HepG2 (cell line): ENCODE data around the gene WNK1. TPM values are rescaled to one million over a fixed set of nuclear protein-coding genes. Genes with fewer than 3 reads are reported as not detected.

ENCODE experiments used
- ATF1 ChIP-seq: IDR thresholded peaks from 2 replicates; pipeline ENCODE4 v1.6.1; 2016; ENCODE audit warnings: mild to moderate bottlenecking, control low read depth
- CERS6 ChIP-seq: sonication (generic); formaldehyde crosslinking; IDR thresholded peaks from 2 replicates; pipeline ENCODE4 v1.5.0; 2020; ENCODE audit warnings: missing genetic modification reagents
- FOXJ3 ChIP-seq: sonication (generic); formaldehyde crosslinking; IDR thresholded peaks from 2 replicates; pipeline ENCODE4 v1.4.0; 2020; ENCODE audit warnings: missing genetic modification reagents, mild to moderate bottlenecking, borderline replicate concordance
- HDAC2 ChIP-seq: sonication (generic); formaldehyde crosslinking; IDR thresholded peaks from 2 replicates; pipeline ENCODE4 v1.4.0; 2020; ENCODE audit warnings: missing genetic modification reagents
- HINFP ChIP-seq: sonication (generic); formaldehyde crosslinking; IDR thresholded peaks from 2 replicates; pipeline ENCODE4 v1.4.0; 2020; ENCODE audit warnings: low read depth, mild to moderate bottlenecking, missing genetic modification reagents
- KDM3A ChIP-seq: IDR thresholded peaks from 2 replicates; pipeline ENCODE4 v1.6.1; 2018; ENCODE audit warnings: low read depth, missing compliant biosample characterization
- KLF13 ChIP-seq: sonication (generic); formaldehyde crosslinking; IDR thresholded peaks from 2 replicates; pipeline ENCODE4 v1.4.0; 2020; ENCODE audit warnings: mild to moderate bottlenecking, missing genetic modification reagents
- MAFG ChIP-seq: sonication (generic); formaldehyde crosslinking; IDR thresholded peaks from 2 replicates; pipeline ENCODE4 v1.5.1; 2020; ENCODE audit warnings: mild to moderate bottlenecking, missing genetic modification reagents
- MAX ChIP-seq: IDR thresholded peaks from 2 replicates; pipeline ENCODE4 v1.6.1; 2012; ENCODE audit warnings: inconsistent platforms
- MIXL1 ChIP-seq: IDR thresholded peaks from 2 replicates; pipeline ENCODE4 v1.6.1; 2016
- POLR2G ChIP-seq: fragments of 200-400 bp; formaldehyde crosslinking; IDR thresholded peaks from 2 replicates; pipeline ENCODE4 v1.6.1; 2018; ENCODE audit warnings: mild to moderate bottlenecking, low read depth, low read length, moderate library complexity
- RBAK ChIP-seq: sonication (generic); formaldehyde crosslinking; IDR thresholded peaks from 2 replicates; pipeline ENCODE4 v1.5.1; 2020; ENCODE audit warnings: mild to moderate bottlenecking, missing genetic modification reagents
- STAG1 ChIP-seq: sonication (generic); formaldehyde crosslinking; IDR thresholded peaks from 2 replicates; pipeline ENCODE4 v1.4.0; 2020; ENCODE audit warnings: missing genetic modification reagents
- TAF15 ChIP-seq: fragments of 200-400 bp; formaldehyde crosslinking; IDR thresholded peaks from one replicate; pipeline ENCODE4 v1.6.1; 2018; ENCODE audit warnings: mild to moderate bottlenecking, low read depth, low read length; ENCODE audit not compliant: poor library complexity, severe bottlenecking
- TP53 ChIP-seq: sonication (generic); formaldehyde crosslinking; conservative IDR thresholded peaks from 2 replicates; pipeline ENCODE4 v1.4.0; 2020; ENCODE audit warnings: missing genetic modification reagents
- XRCC5 ChIP-seq: fragments of 200-400 bp; formaldehyde crosslinking; optimal IDR thresholded peaks from 2 replicates; pipeline ENCODE3; 2017; ENCODE audit warnings: mild to moderate bottlenecking, low read length
- ZBTB49 ChIP-seq: sonication (generic); formaldehyde crosslinking; IDR thresholded peaks from 2 replicates; pipeline ENCODE4 v1.4.0; 2020; ENCODE audit warnings: missing genetic modification reagents, borderline replicate concordance
- ZMAT5 ChIP-seq: sonication (generic); formaldehyde crosslinking; IDR thresholded peaks from 2 replicates; pipeline ENCODE4 v1.5.0; 2020; ENCODE audit warnings: mild to moderate bottlenecking, low read depth, missing genetic modification reagents, borderline replicate concordance
- ZNF331 ChIP-seq: sonication (generic); formaldehyde crosslinking; IDR thresholded peaks from 2 replicates; pipeline ENCODE4 v1.4.0; 2020; ENCODE audit warnings: missing genetic modification reagents
- ZNF7 ChIP-seq: IDR thresholded peaks from 2 replicates; pipeline ENCODE4 v1.6.1; 2016; ENCODE audit warnings: missing biosample characterization, missing genetic modification reagents
- ZNF788 ChIP-seq: sonication (generic); formaldehyde crosslinking; IDR thresholded peaks from 2 replicates; pipeline ENCODE4 v1.5.0; 2020; ENCODE audit warnings: mild to moderate bottlenecking, missing genetic modification reagents, borderline replicate concordance
- ZNF891 ChIP-seq: sonication (generic); formaldehyde crosslinking; IDR thresholded peaks from 2 replicates; pipeline ENCODE4 v1.5.0; 2020; ENCODE audit warnings: mild to moderate bottlenecking, missing genetic modification reagents
- ZSCAN31 ChIP-seq: sonication (generic); formaldehyde crosslinking; IDR thresholded peaks from 2 replicates; pipeline ENCODE4 v1.5.0; 2020; ENCODE audit warnings: low read depth, mild to moderate bottlenecking, missing genetic modification reagents
- polyA plus RNA-seq, 8 experiments: library from polyadenylated mRNA; depleted of rRNA in 3 of 8; stranded (reverse) in 7 of 8; unstranded in 1 of 8; fragments of >200 nt; fragmentation: Illumina TruSeq in 4 of 8; extraction: Trizol in 4 of 8; gene quantifications; 2 replicates each; pipeline versions ENCODE4 v1.2.1 to v1.2.3, GENCODE V29; 2011 to 2016; ENCODE audit warnings: low read depth in 4 of 8, missing spikeins in 1 of 8, mixed read lengths in 1 of 8; ENCODE audit not compliant: insufficient read depth in 1 of 8
- total RNA-seq, 5 experiments: library from RNA; depleted of rRNA; stranded (reverse); fragments of >200 nt; fragmentation: Illumina TruSeq; extraction: Trizol; gene quantifications; 2 replicates each; pipeline ENCODE4 v1.2.3, GENCODE V29; 2016; ENCODE audit warnings: low read depth in 1 of 5

WNK1 gene
- total and polyA plus RNA-seq, 2 of the 13 experiments (the other 11 are each of a cell fraction or from before 2014, with no cell fraction given), result 31.1 to 54.8 TPM

- TF ChIP-seq XRCC5, result peak; percentile 71
- peak; percentile 57 for TF ChIP-seq ATF1 (CRISPR knock-in tag)
- TF ChIP-seq KDM3A (CRISPR knock-in tag), result peak; percentile 89
- TF ChIP-seq KLF13 (CRISPR knock-in tag), result no peak
- peak; percentile 99 for TF ChIP-seq HINFP (CRISPR knock-in tag)
- 0 out of 2 replicates have a peak, but pooled peaks have one; percentile 61 for TF ChIP-seq MIXL1 (CRISPR knock-in tag)
- TF ChIP-seq CERS6 (CRISPR knock-in tag), result no peak
- TF ChIP-seq MAX, result peak; percentile 96
- peak; percentile 91 for TF ChIP-seq ZNF788 (CRISPR knock-in tag)
- TF ChIP-seq TP53 (CRISPR knock-in tag), result peak; percentile 90
- TF ChIP-seq ZSCAN31 (CRISPR knock-in tag), result peak; percentile 96
- TF ChIP-seq ZMAT5 (CRISPR knock-in tag), result no peak
- TF ChIP-seq TAF15, result no peak
- peak; percentile 66; the same call in 1 of the 2 replicates for TF ChIP-seq FOXJ3 (CRISPR knock-in tag)
- TF ChIP-seq ZNF891 (CRISPR knock-in tag), result peak; percentile 95
- TF ChIP-seq RBAK (CRISPR knock-in tag), result peak; percentile 70; the same call in 1 of the 2 replicates
- peak; percentile 91 for TF ChIP-seq STAG1 (CRISPR knock-in tag)
- peak; percentile 71; the same call in 1 of the 2 replicates for TF ChIP-seq POLR2G
- TF ChIP-seq MAFG (CRISPR knock-in tag), result no peak
- peak; percentile 87 for TF ChIP-seq ZNF331 (CRISPR knock-in tag)
- peak; percentile 92 for TF ChIP-seq HDAC2 (CRISPR knock-in tag)
- TF ChIP-seq ZNF7, result no peak
- no peak for TF ChIP-seq ZBTB49 (CRISPR knock-in tag)
These were observed 984 bp upstream of the WNK1 start (continued) for GRCh38 chr12:751192-751998.
